OCI-LY7 (cell line): ENCODE measurements around the gene IGSF8. TPM values are rescaled to one million over a fixed set of nuclear protein-coding genes. Genes with fewer than 3 reads are reported as not detected.
"Not testable (repeated sequence)": the region's sequence is repeated elsewhere in the genome, so short reads cannot be mapped to it uniquely, and the experiment has no call there.

Experiments
- BruUV-seq: library from RNA; stranded (reverse); fragments of 400-500 nt; replicated peaks from 2 replicates; lab custom pipeline; 2021; lab: Mats Ljungman, UMichigan
- CTCF ChIA-PET: fragments of 300-600 bp; sonication (Branson Sonifier 250); formaldehyde crosslinking; loops from one replicate; lab custom pipeline; 2022; ENCODE audit warnings: antibody characterized with exemption; ENCODE audit not compliant: unreplicated experiment; lab: Charles Lee
- POLR2A ChIA-PET: fragments of 300-600 bp; sonication (Branson Sonifier 250); formaldehyde crosslinking; loops from one replicate; lab custom pipeline; 2022; ENCODE audit warnings: antibody characterized with exemption; lab: Charles Lee
- DNase-seq: peaks from one replicate; pipeline ENCODE4 v3.0.0-alpha.2; 2015; ENCODE audit warnings: low spot score
- H2AFZ ChIP-seq: fragments of 200-600 bp; sonication (generic), shearing (Covaris generic); 2 replicates; pipeline ENCODE4 v1.6.1; 2014; ENCODE audit warnings: mild to moderate bottlenecking, antibody characterized with exemption, low read length, moderate library complexity
- H3K27ac ChIP-seq: fragments of 200-600 bp; sonication (generic); 2 replicates; pipeline ENCODE4 v1.5.1; 2014; ENCODE audit warnings: mixed run types, low read depth, mild to moderate bottlenecking, moderate library complexity, low read length, inconsistent platforms; ENCODE audit not compliant: poor library complexity, severe bottlenecking
- H3K36me3 ChIP-seq: fragments of 200-600 bp; sonication (generic); 2 replicates; pipeline ENCODE4 v1.6.1; 2014; ENCODE audit warnings: mild to moderate bottlenecking, antibody characterized with exemption, low read length, moderate library complexity, mixed read lengths; ENCODE audit not compliant: insufficient read depth
- H3K4me1 ChIP-seq: fragments of 200-600 bp; sonication (generic); 2 replicates; pipeline ENCODE4 v1.5.1; 2014; ENCODE audit warnings: mild to moderate bottlenecking, low read length; ENCODE audit not compliant: insufficient read depth, poor library complexity, severe bottlenecking
- H3K4me2 ChIP-seq: fragments of 200-600 bp; sonication (generic); 2 replicates; pipeline ENCODE4 v1.6.1; 2014; ENCODE audit warnings: mild to moderate bottlenecking, low read length
- H3K4me3 ChIP-seq: fragments of 200-600 bp; sonication (generic); 2 replicates; pipeline ENCODE4 v1.5.1; 2014; ENCODE audit warnings: mild to moderate bottlenecking, low read depth, low read length; ENCODE audit not compliant: poor library complexity, severe bottlenecking
- H3K79me2 ChIP-seq: fragments of 200-600 bp; sonication (generic); 2 replicates; pipeline ENCODE4 v1.6.1; 2016; ENCODE audit warnings: low read depth, mild to moderate bottlenecking, low read length, moderate library complexity, mixed read lengths; ENCODE audit not compliant: insufficient read depth
- H3K9me2 ChIP-seq: fragments of 200-600 bp; sonication (generic); 2 replicates; pipeline ENCODE4 v1.6.1; 2016; ENCODE audit warnings: mild to moderate bottlenecking, low read length, mixed read lengths; ENCODE audit not compliant: insufficient read depth
- H3K9me3 ChIP-seq: fragments of 200-600 bp; sonication (generic); 2 replicates; pipeline ENCODE4 v1.6.1; 2014; ENCODE audit warnings: mild to moderate bottlenecking, mixed run types, low read length, mixed read lengths
- H4K20me1 ChIP-seq: fragments of 200-600 bp; sonication (generic); 2 replicates; pipeline ENCODE4 v1.6.1; 2014; ENCODE audit warnings: mild to moderate bottlenecking, antibody characterized with exemption, low read length, moderate library complexity, mixed read lengths; ENCODE audit not compliant: insufficient read depth
- CTCF ChIP-seq: fragments of 200-600 bp; sonication (generic); conservative IDR thresholded peaks from 2 replicates; pipeline ENCODE4 v1.5.1; 2014; ENCODE audit warnings: mild to moderate bottlenecking, antibody characterized with exemption, low read length, moderate library complexity, mixed read lengths
- EZH2phosphoT487 ChIP-seq: fragments of 200-600 bp; sonication (generic); IDR thresholded peaks from 2 replicates; pipeline ENCODE4 v1.6.1; 2018; ENCODE audit warnings: low read depth, borderline replicate concordance, mild to moderate bottlenecking, mixed run types, antibody characterized with exemption, low read length, moderate library complexity, mixed read lengths
- intact Hi-C: fragments of 100-400 bp; cut with micrococcal nuclease; formaldehyde crosslinking; loops from one replicate; pipeline ENCODE4 v1.10.0; 2022; ENCODE audit not compliant: unreplicated experiment
- total RNA-seq, 2 experiments: library from RNA; depleted of rRNA in 1 of 2; stranded (reverse); fragments of >200 nt in 1 of 2; shearing (Covaris generic) in 1 of 2; gene quantifications; 2 replicates each; pipeline ENCODE4 v1.2.3, GENCODE V29; 2014 to 2022

The IGSF8 gene
- total RNA-seq, 2 experiments from 2014 or later = 18.7 to 28.7 TPM

- TF ChIP-seq CTCF (no peak), EZH2phosphoT487 (no peak)
- Histone ChIP-seq H4K20me1 (no peaks in the 10 kb centered on the region), H3K9me2 (no peaks in the 10 kb centered on the region), H3K4me3 (no peak overlapping the region), H3K4me2 (no peak overlapping the region), H3K9me3 (no peaks in the 10 kb centered on the region), H3K4me1 (peaks cover 3% of the 10 kb centered on the region), H3K79me2 (no peaks in the 10 kb centered on the region), H3K36me3 (no peaks in the 10 kb centered on the region), H2AFZ (no peak overlapping the region), H3K27ac (no peak overlapping the region)
- CTCF ChIA-PET = no interaction called here
- intact Hi-C loops = no loop called here
- no TSS peak for BruUV-seq
- no peak for DNase-seq
- POLR2A ChIA-PET = no interaction called here
Measured at GRCh38 chr1:160114085-160114484, 15.7 kb upstream of the IGSF8 start.

- no peaks in the 10 kb centered on the region for H4K20me1 ChIP-seq
- no peak overlapping the region for H3K4me3 ChIP-seq
- intact Hi-C loops = no loop called here
- ChIA-PET CTCF (no interaction called here), POLR2A (no interaction called here)
- H3K79me2 ChIP-seq = no peaks in the 10 kb centered on the region
- no peaks in the 10 kb centered on the region for H3K9me3 ChIP-seq
- TF ChIP-seq EZH2phosphoT487 (no peak), CTCF (no peak)
- no peak overlapping the region for H3K27ac ChIP-seq
- DNase-seq = no peak
- H3K36me3 ChIP-seq = no peaks in the 10 kb centered on the region
- no TSS peak for BruUV-seq
- peaks cover 4% of the 10 kb centered on the region for H3K4me1 ChIP-seq
- no peak overlapping the region for H2AFZ ChIP-seq
- no peaks in the 10 kb centered on the region for H3K9me2 ChIP-seq
- H3K4me2 ChIP-seq = no peak overlapping the region
Measured at GRCh38 chr1:160113407-160113806, 15.0 kb upstream of the IGSF8 start.

- POLR2A ChIA-PET = interaction anchor here (0.6 kb wide), 1 partner anchor 226 kb away, joined by 3 read pairs; no protein-coding TSS in a partner anchor
- no peaks in the 10 kb centered on the region for H3K79me2 ChIP-seq
- no peaks in the 10 kb centered on the region for H3K9me2 ChIP-seq
- TF ChIP-seq EZH2phosphoT487 (no peak), CTCF (no peak)
- no peaks in the 10 kb centered on the region for H3K36me3 ChIP-seq
- no peak overlapping the region for H3K27ac ChIP-seq
- DNase-seq = no peak
- no peak overlapping the region for H3K4me2 ChIP-seq
- no peak overlapping the region for H2AFZ ChIP-seq
- peaks cover 4% of the 10 kb centered on the region for H3K4me1 ChIP-seq
- no peak overlapping the region for H3K4me3 ChIP-seq
- H4K20me1 ChIP-seq = no peaks in the 10 kb centered on the region
- H3K9me3 ChIP-seq = no peaks in the 10 kb centered on the region
- BruUV-seq = no TSS peak
- intact Hi-C loops = no loop called here
- CTCF ChIA-PET = interaction anchor here (0.6 kb wide), 1 partner anchor 881 kb away, joined by 14 read pairs; no protein-coding TSS in a partner anchor
Measured at GRCh38 chr1:160112357-160112756, 13.9 kb upstream of the IGSF8 start.

GRCh38 chr1:160111462-160111861 lies 13.0 kb upstream of the IGSF8 start:
- H2AFZ ChIP-seq, intact Hi-C loops, H3K4me2 ChIP-seq, H3K27ac ChIP-seq, BruUV-seq, H4K20me1 ChIP-seq, H3K4me3 ChIP-seq, H3K9me2 ChIP-seq, CTCF ChIA-PET, DNase-seq, H3K4me1 ChIP-seq, H3K79me2 ChIP-seq, H3K9me3 ChIP-seq, POLR2A ChIA-PET, H3K36me3 ChIP-seq: not testable (repeated sequence)
